CD4-positive, alpha-beta T cell treated with Interleukin-1 beta for 1 hour (primary cell): ENCODE data around the gene ELL.

Experiments
- DNase-seq, 2 donors: peaks; one replicate each; pipeline ENCODE4 v3.0.0-alpha.2; 2020 to 2022

The ELL gene

DNA sequence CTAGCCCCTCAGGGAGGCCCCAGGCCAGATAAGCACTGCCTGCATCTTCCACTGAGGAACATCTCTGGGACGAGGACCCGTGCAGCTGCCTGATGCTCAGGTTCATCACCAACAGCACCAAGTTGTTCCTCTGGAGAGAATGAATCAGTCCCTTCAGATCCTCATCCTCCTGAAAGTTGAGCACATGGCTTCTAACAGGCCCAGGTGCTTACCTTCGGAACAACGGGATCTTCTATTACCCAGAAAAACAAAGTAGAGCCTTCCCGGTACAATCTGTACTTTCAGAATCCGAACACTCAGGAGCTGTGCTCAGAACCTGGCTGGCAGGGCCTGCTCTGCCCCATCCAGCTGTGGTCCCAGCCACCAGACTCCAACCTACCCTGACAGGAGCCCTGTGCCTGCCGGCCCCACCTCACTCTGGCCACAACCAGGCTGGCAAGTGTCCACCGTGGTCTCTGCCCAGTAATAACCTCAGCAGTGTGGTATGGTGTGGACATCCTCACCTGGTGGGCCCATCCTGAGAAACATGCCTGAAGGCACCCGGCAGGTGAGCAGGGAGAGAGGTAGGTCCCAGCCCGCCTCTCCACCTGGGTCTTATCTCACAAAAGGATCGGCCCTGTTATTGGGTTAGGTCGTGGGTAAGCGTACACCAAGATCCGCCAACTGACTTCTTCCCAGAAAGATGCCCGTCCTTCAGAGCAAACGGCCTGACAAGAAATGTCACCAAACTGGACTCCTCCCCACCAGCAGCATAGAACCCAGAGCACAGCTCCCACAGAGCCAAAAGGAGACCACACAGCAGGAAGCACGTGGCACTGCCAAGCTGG lies 34.1 kb downstream of the ELL start:
- no peak for DNase-seq

DNA sequence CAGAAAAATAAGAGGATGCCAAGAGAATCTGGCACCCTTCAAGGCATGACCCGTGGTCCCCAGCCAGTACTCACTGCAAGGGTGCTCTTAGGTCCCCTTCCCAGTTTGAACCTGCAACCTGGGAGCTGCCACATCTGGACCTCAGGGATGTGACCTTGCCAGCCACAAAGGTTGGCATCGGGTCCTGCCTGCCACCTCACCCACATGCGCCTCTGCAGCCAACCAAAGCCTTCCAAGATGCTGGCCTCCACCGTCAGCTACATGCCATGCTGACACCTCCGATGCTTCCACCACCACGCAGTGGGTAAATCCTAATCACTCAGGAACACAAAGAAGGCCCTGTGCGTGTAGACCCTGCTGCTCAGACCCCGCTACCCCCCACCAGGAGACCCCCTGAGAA lies 35.1 kb downstream of the ELL start:
- DNase-seq: no peak

DNA sequence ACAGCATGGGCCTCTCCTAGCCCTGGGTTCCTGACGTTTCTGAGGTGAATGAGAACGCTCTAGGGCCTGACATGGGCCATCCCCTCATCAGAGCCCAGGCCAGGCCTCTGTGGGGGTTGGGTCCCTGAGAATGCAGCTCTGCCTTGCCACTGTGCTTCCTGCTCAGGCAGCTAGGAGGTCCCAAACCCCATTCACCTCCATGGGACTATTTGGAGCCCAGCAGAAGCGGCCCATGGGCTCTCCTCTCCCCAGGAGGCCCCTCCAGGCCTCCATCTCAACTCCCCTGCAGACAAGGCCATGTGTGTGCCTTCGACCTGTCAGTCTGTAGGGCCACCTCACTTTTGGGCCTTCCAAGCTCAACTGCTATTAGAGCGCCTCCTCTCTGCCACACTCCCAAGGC lies 36.9 kb downstream of the ELL start:
- DNase-seq: no peak

DNA sequence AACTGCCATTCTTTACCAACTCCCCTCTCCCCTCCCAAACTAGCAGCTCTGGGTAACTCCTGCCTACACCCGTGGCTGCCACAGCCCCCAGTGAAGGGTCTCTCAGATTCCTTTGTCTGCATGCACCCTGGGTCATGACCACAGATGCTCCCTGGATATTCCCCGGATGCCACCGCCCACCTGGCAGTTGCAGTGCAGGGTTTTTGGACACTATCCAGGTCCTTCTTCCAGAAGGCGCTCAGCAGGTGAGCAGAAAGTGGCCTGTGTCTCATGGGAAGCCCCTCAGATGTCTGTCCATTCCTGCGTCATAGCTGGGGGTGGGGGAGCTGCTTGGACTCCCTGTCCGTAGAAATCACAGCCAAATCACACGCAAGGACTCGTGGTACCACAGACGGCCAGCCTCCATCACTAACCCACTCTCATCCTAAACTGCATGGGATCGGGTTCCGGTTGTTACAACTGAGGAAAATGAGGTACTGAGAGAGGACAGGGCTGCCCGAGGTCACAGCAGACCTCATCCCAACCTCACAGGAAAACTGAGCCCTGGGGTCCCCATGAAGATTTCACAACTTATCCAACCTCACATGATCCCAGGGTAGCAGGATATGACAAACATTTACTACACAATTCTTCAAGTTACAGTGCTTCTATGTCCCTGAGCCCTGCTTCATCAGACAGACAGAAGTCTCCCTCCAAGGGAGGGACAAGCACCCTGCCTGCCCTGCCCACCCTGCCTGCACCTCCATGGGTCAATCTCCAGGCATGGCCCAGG lies 38.6 kb downstream of the ELL start:
- no peak for DNase-seq

DNA sequence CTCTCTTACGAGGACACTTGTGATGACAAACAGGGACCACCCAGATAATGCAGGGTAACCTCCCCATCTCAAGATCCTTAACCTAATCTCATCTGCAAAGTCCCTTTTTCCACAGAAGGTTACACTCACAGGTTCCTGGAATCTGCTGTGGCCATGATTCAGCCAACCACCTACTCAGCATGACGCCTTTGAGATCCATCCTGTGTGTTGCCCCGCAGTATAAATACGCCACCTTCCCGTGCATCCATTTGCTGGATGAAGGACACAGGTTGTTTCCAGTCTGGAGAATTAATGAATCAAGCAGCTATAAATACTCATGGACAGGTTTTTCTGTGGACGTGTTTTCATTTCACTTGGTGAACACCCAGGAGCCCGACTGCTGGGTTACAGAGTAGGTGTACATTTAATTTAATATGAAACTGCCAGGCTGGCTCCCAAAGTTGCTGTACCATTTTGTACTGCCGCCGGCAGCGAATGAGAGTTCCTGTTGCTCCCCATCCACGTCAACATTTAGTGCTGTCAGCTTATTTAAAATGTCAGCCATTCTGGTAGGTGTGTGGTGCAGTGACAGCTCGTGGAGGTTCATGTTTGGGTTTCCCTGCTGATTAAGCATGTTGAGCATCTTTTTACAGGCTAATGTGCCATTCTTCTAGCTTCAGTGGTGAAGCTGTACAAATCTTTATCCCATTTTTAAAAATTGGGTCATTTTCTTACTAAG lies 40.2 kb downstream of the ELL start:
- DNase-seq: no peak

DNA sequence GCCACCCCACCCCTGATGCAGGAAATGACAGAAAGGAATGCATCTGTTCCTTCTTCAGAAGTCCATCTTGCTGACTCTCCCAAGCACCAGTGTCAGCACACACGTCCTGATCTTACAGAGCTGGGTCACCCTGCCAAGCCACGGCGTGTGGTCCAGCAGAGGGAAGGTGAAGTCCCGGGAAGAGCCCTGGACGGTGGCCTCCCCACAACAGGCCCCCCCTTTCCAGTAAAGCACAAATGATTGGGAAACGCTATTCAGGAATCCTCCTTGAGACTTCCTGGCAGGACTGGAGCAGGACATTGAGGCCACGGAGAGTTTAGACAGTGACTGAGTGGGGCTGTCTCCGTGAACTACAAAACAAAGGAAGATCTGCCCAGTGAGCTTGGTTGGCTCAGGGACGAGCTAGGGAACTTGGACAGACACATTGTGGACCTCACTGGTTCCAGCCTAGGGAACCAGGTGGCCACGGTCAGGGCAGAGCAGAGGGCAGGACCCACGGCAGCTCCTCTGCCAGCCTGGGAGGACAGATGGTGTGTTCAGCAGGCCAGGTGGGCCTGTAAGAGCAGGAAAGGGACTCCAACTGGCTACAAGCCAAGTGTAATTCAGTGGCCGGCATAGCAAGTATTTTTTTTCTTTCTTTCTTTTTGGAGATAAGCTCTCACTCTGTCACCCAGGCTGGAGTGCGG lies 41.7 kb downstream of the ELL start:
- DNase-seq: no peak

DNA sequence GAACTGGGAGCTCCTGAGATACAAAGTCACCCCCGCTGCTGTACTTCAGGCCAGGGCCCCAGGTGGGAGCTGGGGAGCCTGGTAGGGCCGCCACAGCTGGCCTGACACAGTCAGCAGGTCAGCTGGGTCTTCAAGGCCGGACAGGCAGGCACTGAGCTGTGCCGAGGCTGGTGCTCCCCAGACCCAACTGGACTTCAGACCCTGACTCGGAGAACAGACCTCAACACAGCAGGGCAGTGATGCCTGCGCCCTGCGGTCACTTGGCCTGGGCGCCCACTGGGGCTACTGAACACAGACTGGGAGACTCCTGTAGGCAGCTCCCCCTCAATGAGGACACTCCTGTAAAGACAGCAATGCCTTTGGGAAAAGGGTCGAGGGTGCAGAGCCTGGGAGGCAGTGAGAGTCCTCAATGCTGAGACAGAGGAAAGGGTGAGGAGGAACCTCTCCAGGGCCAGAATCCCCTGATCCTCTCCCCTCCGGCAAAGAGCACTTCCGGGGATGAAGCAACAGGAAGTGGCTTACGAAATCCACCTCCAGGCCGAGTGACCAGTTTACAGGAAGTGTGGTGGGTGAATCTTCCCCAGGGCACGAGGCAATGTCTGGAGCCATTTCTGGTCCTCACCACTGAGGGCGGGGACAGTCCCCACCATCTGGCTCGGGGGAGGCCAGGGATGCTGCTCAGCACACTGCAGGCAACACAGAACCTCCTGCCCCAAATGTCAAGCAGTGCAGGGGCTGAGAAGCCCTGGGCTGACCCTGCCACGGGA lies 43.1 kb downstream of the ELL start:
- peak; percentile 63 to 80 for DNase-seq

DNA sequence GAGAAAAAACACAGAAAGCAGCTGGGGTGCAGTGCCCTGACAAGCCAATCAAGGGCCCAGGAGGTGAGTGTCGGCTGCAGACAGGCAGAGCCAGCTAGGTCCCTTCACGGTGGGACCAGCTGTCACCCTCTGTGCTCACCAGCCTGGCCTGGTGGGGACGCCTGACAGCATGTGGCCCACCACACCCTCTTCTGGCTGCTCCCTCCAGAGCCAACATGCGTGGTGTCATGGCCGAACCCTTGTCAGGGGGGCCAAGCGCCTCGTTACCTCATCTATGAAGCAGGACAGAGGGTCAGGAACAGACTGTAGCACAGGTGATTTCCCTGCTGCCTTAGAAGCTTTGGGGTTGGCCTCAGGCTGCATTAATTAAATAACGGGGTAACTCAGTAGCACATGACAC lies 43.9 kb downstream of the ELL start:
- DNase-seq: no peak

DNA sequence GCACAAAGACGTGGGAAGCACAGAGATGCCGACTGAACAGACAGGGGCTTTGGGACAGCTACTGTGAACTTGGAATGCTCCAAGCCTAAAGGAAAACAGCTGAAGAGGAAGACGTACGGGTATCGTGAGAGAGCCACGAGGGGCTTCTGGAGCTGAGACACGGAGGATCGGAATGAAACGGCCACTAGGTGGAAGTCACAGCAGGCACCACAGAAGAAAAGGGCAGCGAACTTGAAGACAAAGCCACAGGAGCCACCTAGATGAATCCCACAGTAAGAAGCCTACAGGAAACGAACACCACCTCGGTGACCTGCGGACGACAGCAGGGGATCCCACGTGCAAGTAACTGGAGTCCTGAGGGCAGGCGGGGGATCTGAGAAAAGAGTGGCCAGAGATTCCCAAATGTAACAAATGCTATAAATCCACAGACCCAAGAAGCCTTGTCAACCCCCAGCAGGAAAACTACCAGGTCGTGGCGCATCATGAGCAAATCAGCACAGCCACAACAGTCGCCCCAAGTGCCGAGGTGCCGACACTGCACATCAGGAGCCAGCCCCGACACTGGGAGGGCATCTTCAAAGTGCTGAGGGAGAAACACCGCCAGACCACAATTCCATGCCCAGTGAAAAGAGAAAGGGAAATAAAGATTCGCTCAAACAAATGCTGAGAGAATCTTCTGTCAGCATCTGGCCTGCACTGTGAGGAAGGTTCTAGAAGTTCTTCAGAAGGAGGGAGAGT lies 44.7 kb downstream of the ELL start:
- peak in 1 of 2 donors; percentile 37 for DNase-seq

DNA sequence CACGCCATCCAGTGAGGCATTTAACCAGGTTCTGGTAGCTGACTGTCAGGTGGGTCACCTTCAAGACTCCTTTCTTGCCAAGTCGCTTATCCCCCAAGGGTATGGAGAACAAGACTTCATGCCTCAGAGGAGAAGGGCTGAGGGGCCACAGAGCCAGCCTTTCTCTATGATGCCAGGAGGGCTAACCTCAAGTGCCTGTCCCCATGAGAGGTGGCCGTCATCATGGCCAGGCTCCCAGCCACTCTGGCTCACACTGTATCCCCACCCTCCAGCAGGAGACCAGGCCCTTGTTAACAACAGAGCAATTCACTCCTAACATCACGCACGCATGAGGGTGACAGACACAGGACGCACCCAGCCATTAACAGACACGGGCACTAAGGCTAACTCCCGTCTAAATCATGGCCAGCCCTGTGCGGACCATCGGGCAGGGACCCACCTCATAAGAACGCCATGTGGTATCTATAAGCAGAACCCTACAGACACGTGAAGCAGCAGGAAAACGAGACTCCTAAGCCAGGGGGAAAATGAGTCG lies 45.3 kb downstream of the ELL start:
- DNase-seq: no peak

DNA sequence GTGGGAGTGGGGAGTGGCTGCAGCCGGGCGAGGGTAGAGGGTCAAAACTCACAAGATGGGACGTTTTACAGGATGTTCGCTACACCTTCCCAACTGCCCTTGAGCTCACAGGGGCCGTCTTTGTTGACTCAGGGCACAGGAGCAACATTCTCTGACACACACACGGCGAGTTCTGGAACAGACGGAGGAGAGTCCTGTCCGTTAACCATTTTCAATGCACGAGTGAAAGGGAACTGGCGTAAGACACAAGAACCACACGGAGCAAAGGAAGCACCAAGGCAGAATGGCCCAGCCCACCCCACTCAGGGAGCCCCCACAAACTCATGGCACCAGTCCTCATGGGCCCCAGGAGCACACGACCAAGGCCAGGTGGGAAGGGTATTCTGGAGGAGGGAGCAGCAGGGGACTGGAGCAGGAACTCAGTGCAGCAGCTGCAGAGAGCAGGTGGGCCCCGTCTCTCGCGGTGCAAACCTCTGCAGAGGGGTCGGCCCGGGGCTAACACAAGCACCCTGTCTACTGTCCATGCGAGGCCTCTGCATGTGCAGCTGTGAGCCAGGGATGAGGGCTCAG lies 46.0 kb downstream of the ELL start:
- DNase-seq: no peak

DNA sequence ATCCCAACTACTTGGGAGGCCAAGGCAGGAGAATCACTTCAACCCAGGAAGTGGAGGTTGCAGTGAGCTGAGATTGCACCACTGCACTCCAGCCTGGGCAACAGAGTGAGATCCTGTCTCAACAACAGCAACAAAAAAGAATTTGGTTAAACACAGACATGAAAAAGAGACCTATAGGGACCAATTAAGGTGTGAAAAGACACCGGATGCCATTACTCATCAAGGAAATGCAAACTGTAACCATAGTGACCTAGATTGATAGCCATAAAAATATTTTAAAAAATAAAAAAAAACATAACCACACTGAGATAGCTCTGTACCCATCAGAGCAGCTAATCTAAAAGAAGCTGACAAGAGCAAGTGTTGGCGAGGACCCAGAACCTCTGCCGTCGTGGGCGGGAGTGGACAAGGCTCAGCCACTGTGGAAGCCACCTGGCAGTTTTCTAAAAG lies 46.8 kb downstream of the ELL start:
- DNase-seq: peak; percentile 43 to 78

DNA sequence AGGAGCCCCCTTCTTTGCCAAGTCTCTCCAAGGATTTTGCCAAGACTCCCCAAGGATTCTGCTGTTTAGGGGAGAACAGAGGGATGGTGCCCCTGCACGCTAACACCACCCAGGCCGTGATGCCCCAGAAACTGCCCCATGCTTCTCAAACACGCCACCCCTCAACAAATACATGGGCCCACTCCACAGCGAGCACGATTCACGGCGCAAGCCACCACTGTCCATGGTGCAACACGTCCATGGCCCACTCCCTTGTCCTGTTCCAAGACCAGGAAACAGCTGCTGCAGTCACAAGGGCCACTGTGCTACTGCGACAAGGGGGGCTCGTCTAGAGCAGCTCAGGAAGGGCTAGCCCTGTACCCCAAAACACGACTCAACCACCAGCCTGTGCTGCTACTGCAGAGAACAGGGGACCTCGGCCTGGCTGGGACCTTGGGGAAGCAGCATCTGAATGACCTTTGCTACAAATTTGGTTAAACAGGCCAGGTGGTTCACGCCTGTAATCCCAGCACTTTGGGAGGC lies 47.4 kb downstream of the ELL start:
- DNase-seq: no peak

DNA sequence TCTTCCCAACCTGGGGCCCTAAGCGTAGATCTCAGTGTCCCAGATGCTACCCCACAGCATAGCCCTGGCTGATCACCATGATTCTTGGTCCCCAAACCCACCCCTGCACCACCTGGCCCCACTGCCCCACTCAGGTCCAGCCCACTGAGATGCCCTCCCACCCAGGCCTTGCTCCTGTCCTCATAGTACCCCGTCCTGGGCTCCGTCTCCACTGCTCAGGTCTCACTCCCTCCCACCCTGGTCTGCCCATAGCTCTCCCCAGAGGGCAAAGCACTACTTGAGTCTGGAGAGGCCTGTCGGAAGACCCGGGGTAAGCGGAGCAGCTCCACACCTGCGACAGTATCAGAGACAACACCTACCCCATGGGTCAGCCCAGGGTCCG lies 48.2 kb downstream of the ELL start:
- no peak for DNase-seq

DNA sequence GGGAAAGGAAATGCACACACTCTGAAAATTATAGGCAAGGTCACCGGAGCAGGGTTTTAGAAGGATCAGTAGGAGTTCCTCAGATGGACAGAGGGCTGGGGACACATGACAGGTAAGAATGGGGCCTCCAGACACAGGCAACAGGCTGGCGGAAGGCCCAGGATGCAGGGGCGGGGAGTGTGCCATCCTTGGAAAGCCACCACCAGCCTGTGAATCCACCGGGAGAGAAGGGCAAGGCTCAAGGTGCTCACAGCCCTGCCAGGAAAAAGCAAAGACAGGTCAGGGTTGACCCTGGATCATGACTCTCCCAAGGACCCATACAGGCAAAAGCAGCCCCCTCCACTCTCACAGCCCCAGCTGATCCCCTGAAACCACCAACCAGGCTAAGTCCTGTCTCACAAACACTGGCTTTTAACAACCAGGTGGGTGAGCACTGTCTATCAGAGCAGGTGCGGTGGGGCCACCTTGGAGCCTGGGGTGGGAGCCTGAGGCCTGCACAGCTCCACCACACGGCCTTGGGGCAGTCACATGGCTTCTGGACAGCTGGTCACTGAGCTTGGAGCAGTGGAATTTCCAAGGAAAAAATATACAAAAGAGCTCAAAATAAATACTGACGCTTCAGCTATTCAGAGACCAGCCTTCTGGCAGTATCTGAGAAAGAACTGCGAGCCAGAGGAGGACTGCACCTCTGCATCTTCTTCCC lies 48.7 kb downstream of the ELL start:
- no peak for DNase-seq

DNA sequence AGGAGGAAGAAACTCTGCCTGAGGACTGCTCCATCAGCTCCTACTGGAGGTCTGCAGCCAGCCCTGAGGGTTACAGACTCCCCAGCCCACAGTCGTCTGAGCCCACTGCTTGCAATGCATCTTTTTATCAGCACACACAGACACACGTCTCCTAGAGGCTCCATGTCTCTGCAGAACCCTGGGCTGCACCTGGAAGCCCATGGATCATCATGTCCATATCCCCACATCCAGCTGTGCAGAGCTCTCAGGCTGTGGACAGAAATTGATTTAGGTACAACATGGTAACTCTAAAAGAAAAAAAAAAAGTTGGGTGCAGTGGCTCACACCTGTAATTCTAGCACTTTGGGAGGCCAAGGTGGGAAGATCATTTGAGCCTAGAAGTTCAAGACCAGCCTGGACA lies 51.1 kb downstream of the ELL start:
- no peak for DNase-seq

DNA sequence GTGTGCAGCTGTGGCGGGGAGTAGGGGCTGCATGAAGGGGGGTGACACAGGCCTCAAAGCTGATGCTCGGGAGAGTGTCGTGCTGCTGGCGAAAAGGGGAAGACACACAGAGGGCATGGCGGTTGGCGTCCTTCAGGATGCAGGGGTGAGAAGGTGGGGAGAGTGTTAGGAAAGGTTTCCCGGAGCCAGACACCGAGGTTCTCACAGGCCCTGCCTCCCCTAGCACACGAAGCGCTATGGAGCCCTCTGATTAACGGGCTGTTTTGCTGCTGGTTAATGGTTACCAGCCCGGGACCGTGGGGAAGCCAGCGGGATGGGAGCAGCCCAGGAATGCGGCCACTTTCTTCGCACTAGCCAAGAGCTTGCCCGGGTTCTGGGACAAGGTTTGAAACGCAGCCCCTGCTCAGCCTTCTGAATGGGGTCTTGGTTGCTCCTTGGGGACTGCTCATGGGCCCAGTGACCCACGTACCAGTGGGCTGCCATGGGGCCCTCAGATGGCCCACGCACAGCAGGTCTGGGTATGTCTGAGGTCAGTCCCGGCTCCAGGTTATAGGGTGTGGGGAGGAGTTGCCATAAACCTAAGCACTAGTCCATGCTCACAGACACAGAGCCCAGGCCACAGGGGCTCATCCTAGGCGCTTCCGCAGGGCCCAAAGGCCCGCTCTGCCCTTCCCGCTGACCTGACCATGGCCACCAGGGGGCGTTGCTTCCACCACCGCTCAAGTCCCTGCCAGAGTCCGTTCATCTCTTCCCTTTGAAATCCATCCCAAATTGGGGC lies 52.6 kb downstream of the ELL start:
- DNase-seq: peak; percentile 59 to 63

DNA sequence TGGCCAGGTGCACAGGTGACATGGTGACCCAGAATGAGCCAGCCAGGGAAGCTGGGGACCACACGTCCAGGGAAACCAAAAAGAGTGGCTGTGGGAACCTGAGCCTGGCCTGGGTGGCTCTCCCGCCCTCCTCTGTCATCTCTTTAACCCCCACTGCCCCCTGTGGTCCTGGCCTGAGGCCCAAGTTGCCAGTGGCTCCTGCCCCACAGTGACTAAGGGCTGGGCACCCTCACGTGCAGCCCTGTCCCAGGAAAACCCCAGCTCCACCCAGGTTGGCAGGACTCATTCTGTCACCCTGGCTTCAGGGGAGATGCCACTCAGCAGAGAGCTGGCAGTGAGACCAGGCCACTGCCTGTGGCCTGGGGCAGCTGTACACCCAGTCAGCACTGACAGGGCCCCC lies 53.4 kb downstream of the ELL start:
- no peak for DNase-seq

DNA sequence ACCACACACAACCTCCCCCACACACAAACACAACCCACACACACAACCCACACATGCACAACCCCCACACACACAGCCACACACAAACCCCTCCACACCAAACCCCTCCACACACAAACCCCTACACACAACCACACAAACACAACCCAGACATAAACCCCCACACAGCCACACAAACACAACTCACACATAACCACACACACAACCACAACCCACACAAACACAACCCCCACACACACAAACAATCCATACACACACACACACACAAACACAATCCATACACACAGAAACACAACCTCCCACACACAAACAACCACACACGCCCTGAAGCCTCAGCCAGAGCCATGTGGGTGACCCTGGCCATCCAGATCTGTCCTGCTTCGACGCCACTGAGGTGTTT lies 53.9 kb downstream of the ELL start:
- no peak for DNase-seq
